Pancreas (tissue), 10 donors: ENCODE measurements around the gene SKIC8. TPM values are rescaled to one million over a fixed set of nuclear protein-coding genes. Genes with fewer than 3 reads are reported as not detected.

ENCODE experiments used
- ATAC-seq, 4 donors: fragments of 200-7000 bp; cut with Tn5 transposase; one replicate each; pipeline versions ENCODE4 v1.8.0 to v1.9.1; 2020; ENCODE audit warnings: mild to moderate bottlenecking in 4 of 4, moderate library complexity in 4 of 4
- DNase-seq, 6 donors: peaks; one replicate each; pipeline ENCODE4 v3.0.0-alpha.2; 2020
- FAIRE-seq: peaks from 2 replicates; lab custom pipeline; 2012; peaks lifted over from hg19 to GRCh38; lab: Jason Lieb, UNC
- H3K27ac ChIP-seq, 4 donors: fragments of 200-600 bp; sonication (generic); 1 replicate in 3 of 4; 2 replicates in 1 of 4; pipeline versions ENCODE4 v1.5.0 to v1.8.0; 2020
- H3K27me3 ChIP-seq, 4 donors: fragments of 200-600 bp; one replicate each; pipeline ENCODE4 v1.8.0; 2021
- H3K36me3 ChIP-seq, 3 donors: fragments of 200-600 bp; sonication (generic) in 1 of 3; one replicate each; pipeline versions ENCODE4 v1.5.0 to v1.8.0; 2020 to 2021
- H3K4me1 ChIP-seq, 3 donors: fragments of 200-600 bp; one replicate each; pipeline ENCODE4 v1.8.0; 2021
- H3K4me3 ChIP-seq, 4 donors: fragments of 200-600 bp; sonication (generic) in 2 of 4; one replicate each; pipeline versions ENCODE4 v1.5.0 to v1.8.0; 2020 to 2021
- H3K9me3 ChIP-seq, 4 donors: fragments of 200-600 bp; one replicate each; pipeline ENCODE4 v1.8.0; 2021
- CTCF ChIP-seq, 4 donors: fragments of 200-600 bp; sonication (generic) in 3 of 4; IDR thresholded peaks; one replicate each; pipeline versions ENCODE4 v1.5.0 to v1.8.0; 2021; ENCODE audit warnings: antibody characterized with exemption in 4 of 4
- WGBS, 2 donors: extraction: QIAGEN DNeasy Blood & Tissue Kit; methylation state at CpG; one replicate each; pipeline ENCODE4 v1.1.7; 2013; 5-methylcytosine and 5-hydroxymethylcytosine counted together
- intact Hi-C, 3 donors: fragments of 100-400 bp; cut with DNase I; formaldehyde crosslinking; loops; one replicate each; pipeline versions ENCODE4 v1.11.1 to v1.14.2; 2022
- polyA plus RNA-seq, 2 donors: library from polyadenylated mRNA; stranded (reverse); fragments of 200-250 nt; gene quantifications; one replicate each; pipeline ENCODE4 v1.2.3, GENCODE V29; 2013
- total RNA-seq, 6 donors: library from RNA; stranded (reverse); fragmentation: NEBNext Ultra II Directional in 4 of 6; extraction: Animal tissue kit (Norgen Biotek cat#: 25700) in 4 of 6; gene quantifications; one replicate each; pipeline versions ENCODE4 v1.2.1 to v1.2.4, GENCODE V29; 2021 to 2023
- donor health status: healthy with polysubstance abuse.
- donor health status: DM: no; HTN: no; CAD: no; lungs with moderate emphysema.
- donor health status: DM: no; HTN: no; CAD: no.
- donor health status: control.
- donor health status: control.
- donor health status: Bipolar disorder and iron deficiency.
- donor health status: DM: yes; HTN: yes; CAD: no.
- donor health status: DM: no; HTN: no; CAD: no.
- donor health status: DM: no; HTN: no; CAD: no.
- donor health status: DM: yes; HTN: yes; CAD: no.

Gene SKIC8
- total and polyA plus RNA-seq, 8 donors: 17.2 to 44.6 (median 21.2) TPM

DNA sequence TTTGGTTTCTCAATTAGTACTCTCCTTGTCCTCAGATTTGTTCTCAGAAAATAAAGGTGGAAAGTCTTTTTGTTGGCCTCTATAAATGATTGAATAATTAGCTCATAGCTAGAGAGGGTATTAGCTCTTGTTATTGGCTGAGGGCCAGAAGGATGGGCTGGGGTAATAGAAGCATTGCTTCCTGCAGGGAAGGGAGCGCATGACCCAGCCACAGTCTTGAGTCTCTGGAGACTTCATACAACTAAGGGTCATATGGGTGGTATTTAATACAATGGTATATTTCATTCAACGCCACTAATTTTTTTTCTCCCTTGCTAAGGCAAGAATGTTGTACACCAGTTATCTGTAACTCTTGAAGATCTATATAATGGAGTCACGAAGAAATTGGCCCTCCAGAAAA, 26.6 kb downstream of the SKIC8 start:
- FAIRE-seq (no peak), DNase-seq (no peak), ATAC-seq (no peak)
- Histone ChIP-seq H3K27ac (no peak overlapping the region), H3K36me3 (peaks cover 0 to 5% (median 0%) of the 10 kb centered on the region in 3 donors), H3K9me3 (no peaks in the 10 kb centered on the region), H3K27me3 (no peaks in the 10 kb centered on the region), H3K4me3 (no peak overlapping the region), H3K4me1 (no peaks in the 10 kb centered on the region)
- WGBS, 2 donors: 88 to 91% methylated on average over 3 of the region's 3 CpGs
- TF ChIP-seq CTCF (IDR thresholded peaks at IDR 0.05): no peak
- intact Hi-C loops: no loop called here

- Histone ChIP-seq H3K36me3 (peaks cover 0 to 5% (median 0%) of the 10 kb centered on the region in 3 donors), H3K27me3 (no peaks in the 10 kb centered on the region), H3K4me3 (no peak overlapping the region), H3K27ac (no peak overlapping the region), H3K4me1 (no peaks in the 10 kb centered on the region), H3K9me3 (no peaks in the 10 kb centered on the region)
- WGBS, 2 donors: 78 to 85% methylated on average over 2 of the region's 2 CpGs
- ATAC-seq: no peak
- no peak for TF ChIP-seq CTCF (IDR thresholded peaks at IDR 0.05)
- no peak for DNase-seq
- FAIRE-seq: no peak
- intact Hi-C loops: no loop called here
Observed at GRCh38 chr15:78272316-78272715, 27.1 kb downstream of the SKIC8 start.

DNA sequence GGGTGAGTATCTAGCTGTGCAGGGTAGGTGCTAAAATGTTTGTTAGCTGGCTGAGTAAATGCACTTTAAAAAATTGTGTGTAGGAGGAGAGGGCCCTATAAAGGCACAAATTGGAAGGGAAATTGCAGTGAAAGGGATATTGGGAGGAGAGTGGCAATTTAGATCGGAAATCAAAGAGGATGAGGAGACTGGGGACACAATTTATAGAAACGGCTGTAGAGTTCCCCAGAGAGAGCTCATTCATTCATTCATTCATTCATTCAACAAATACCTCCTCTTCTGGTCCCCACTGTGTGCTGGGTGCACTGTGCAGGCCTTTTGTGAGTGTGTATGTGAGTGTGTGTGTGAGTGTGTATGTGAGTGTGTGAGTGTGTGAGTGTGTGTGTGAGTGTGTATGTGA, 32.6 kb downstream of the SKIC8 start:
- no peak overlapping the region for H3K27ac ChIP-seq
- no peaks in the 10 kb centered on the region for H3K27me3 ChIP-seq
- no peaks in the 10 kb centered on the region for H3K36me3 ChIP-seq
- 67 to 84% methylated on average over 2 of the region's 2 CpGs for WGBS, 2 donors
- H3K9me3 ChIP-seq: no peaks in the 10 kb centered on the region
- peaks cover 0 to 5% (median 0%) of the 10 kb centered on the region in 3 donors for H3K4me1 ChIP-seq
- ATAC-seq: no peak
- no peak for DNase-seq
- FAIRE-seq: no peak
- TF ChIP-seq CTCF (IDR thresholded peaks at IDR 0.05): no peak
- intact Hi-C loops: no loop called here
- H3K4me3 ChIP-seq: no peak overlapping the region

DNA sequence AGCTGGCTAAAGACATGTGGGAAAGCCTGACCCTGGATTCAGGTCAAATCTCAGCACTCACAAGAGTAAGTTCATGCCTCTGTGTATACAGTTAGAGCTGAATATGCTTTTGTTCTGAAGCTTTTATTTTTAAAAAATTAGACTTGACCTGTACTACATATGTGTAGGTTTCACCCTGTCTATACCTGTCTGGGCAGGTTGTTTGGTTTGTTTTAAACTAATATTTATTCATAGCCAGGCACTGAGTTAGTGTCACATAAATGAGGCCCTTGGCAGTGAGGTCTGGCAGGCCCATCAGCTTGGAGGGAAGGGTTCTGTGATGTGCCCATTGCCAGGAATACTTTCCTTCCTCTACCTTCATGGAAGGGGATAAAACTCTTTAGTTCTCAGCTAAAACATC, 33.2 kb downstream of the SKIC8 start:
- no peaks in the 10 kb centered on the region for H3K36me3 ChIP-seq
- no peak overlapping the region for H3K4me3 ChIP-seq

More for the DNA sequence above, 33.2 kb downstream of the SKIC8 start:
- Histone ChIP-seq H3K4me1 (peaks cover 0 to 5% (median 0%) of the 10 kb centered on the region in 3 donors), H3K27me3 (no peaks in the 10 kb centered on the region), H3K9me3 (no peaks in the 10 kb centered on the region), H3K27ac (no peak overlapping the region)
- FAIRE-seq (no peak), ATAC-seq (no peak), DNase-seq (no peak)
- intact Hi-C loops: no loop called here
- no peak for TF ChIP-seq CTCF (IDR thresholded peaks at IDR 0.05)
